Osteocyte (in vitro differentiated cells): ENCODE data around the gene TMCO4. TPM values are rescaled to one million over a fixed set of nuclear protein-coding genes. Genes with fewer than 3 reads are reported as not detected.

Experiments
- DNase-seq: peaks from one replicate; pipeline ENCODE4 v3.0.0; 2021; ENCODE audit warnings: mixed read lengths; ENCODE audit not compliant: unreplicated experiment; ENCODE audit errors: extremely low spot score
- H3K27ac Mint-ChIP-seq: one replicate; pipeline ENCODE4 v1.8.0; 2021; ENCODE audit warnings: mild to moderate bottlenecking, mixed read lengths; ENCODE audit not compliant: unreplicated experiment
- H3K27me3 Mint-ChIP-seq: one replicate; pipeline ENCODE4 v1.8.0; 2021; ENCODE audit warnings: mixed read lengths; ENCODE audit not compliant: unreplicated experiment
- H3K36me3 Mint-ChIP-seq: one replicate; pipeline ENCODE4 v1.8.0; 2021; ENCODE audit warnings: mixed read lengths; ENCODE audit not compliant: unreplicated experiment
- H3K4me1 Mint-ChIP-seq: one replicate; pipeline ENCODE4 v1.8.0; 2021; ENCODE audit warnings: mixed read lengths; ENCODE audit not compliant: unreplicated experiment
- H3K4me3 Mint-ChIP-seq: one replicate; pipeline ENCODE4 v1.8.0; 2021; ENCODE audit warnings: mild to moderate bottlenecking, moderate library complexity, mixed read lengths; ENCODE audit not compliant: unreplicated experiment
- H3K9me3 Mint-ChIP-seq: one replicate; pipeline ENCODE4 v1.8.0; 2021; ENCODE audit warnings: mixed read lengths; ENCODE audit not compliant: unreplicated experiment
- CTCF ChIP-seq: fragments of 200-600 bp; sonication (generic); IDR thresholded peaks from 2 replicates; pipeline ENCODE4 v1.5.0; 2021; ENCODE audit warnings: antibody characterized with exemption, mild to moderate bottlenecking, moderate library complexity
- total RNA-seq: library from RNA; stranded (reverse); gene quantifications from 2 replicates; pipeline ENCODE4 v1.2.1, GENCODE V29; 2021

TMCO4 gene
- total RNA-seq, 1 donor from 2014 or later = 12.1 TPM

- no peak for DNase-seq
- H3K27ac Mint-ChIP-seq = no peak overlapping the region
- H3K36me3 Mint-ChIP-seq = peaks cover 5% of the 10 kb centered on the region
- peaks cover 7% of the 10 kb centered on the region for H3K9me3 Mint-ChIP-seq
- peaks cover 16% of the 10 kb centered on the region for H3K4me1 Mint-ChIP-seq
- no peaks in the 10 kb centered on the region for H3K27me3 Mint-ChIP-seq
- no peak for TF ChIP-seq CTCF
- H3K4me3 Mint-ChIP-seq = no peak overlapping the region
Observed at GRCh38 chr1:19756480-19756879, 43.2 kb downstream of the TMCO4 start.

GRCh38 chr1:19754482-19754881 lies 45.2 kb downstream of the TMCO4 start:
- TF ChIP-seq CTCF = no peak
- Mint-ChIP-seq H3K4me1 (peaks cover 14% of the 10 kb centered on the region), H3K27me3 (no peaks in the 10 kb centered on the region), H3K27ac (no peak overlapping the region), H3K9me3 (peaks cover 7% of the 10 kb centered on the region), H3K36me3 (peaks cover 12% of the 10 kb centered on the region), H3K4me3 (no peak overlapping the region)
- no peak for DNase-seq

GRCh38 chr1:19752083-19752696 lies 47.5 kb downstream of the TMCO4 start:
- Mint-ChIP-seq H3K9me3 (no peaks in the 10 kb centered on the region), H3K4me1 (peaks cover 1% of the 10 kb centered on the region), H3K4me3 (no peak overlapping the region), H3K27me3 (no peaks in the 10 kb centered on the region), H3K27ac (no peak overlapping the region), H3K36me3 (peaks cover 14% of the 10 kb centered on the region)
- no peak for TF ChIP-seq CTCF
- DNase-seq = no peak

- Mint-ChIP-seq H3K4me1 (no peaks in the 10 kb centered on the region), H3K27me3 (no peaks in the 10 kb centered on the region), H3K4me3 (no peak overlapping the region), H3K27ac (no peak overlapping the region), H3K9me3 (no peaks in the 10 kb centered on the region), H3K36me3 (peaks cover 14% of the 10 kb centered on the region)
- no peak for TF ChIP-seq CTCF
- no peak for DNase-seq
Observed at GRCh38 chr1:19750882-19751276, 48.8 kb downstream of the TMCO4 start.

GRCh38 chr1:19750101-19750881 lies 49.4 kb downstream of the TMCO4 start:
- H3K9me3 Mint-ChIP-seq = no peaks in the 10 kb centered on the region
- H3K27me3 Mint-ChIP-seq = no peaks in the 10 kb centered on the region
- no peak for TF ChIP-seq CTCF
- H3K4me3 Mint-ChIP-seq = no peak overlapping the region
- no peak for DNase-seq
- H3K27ac Mint-ChIP-seq = no peak overlapping the region
- peaks cover 11% of the 10 kb centered on the region for H3K36me3 Mint-ChIP-seq
- no peaks in the 10 kb centered on the region for H3K4me1 Mint-ChIP-seq
